CD14-positive monocyte (primary cell): ENCODE measurements around the gene ATP11A. TPM values are rescaled to one million over a fixed set of nuclear protein-coding genes. Genes with fewer than 3 reads are reported as not detected.

Experiments
- DNase-seq, 3 donors: peaks; one replicate each; pipeline ENCODE4 v3.0.0-alpha.2; 2011 to 2022
- H2AFZ ChIP-seq: 2 replicates; pipeline ENCODE4 v1.6.0; 2012; ENCODE audit warnings: mild to moderate bottlenecking, low read depth, low read length, inconsistent platforms; ENCODE audit not compliant: insufficient read depth, poor library complexity, severe bottlenecking
- H3K27ac ChIP-seq, 2 donors: 1 replicate in 1 of 2; 2 replicates in 1 of 2; pipeline ENCODE4 v1.5.1; 2012 to 2013; ENCODE audit warnings: low read length in 2 of 2, control low read depth in 1 of 2, inconsistent platforms in 1 of 2, low read depth in 1 of 2, mild to moderate bottlenecking in 1 of 2
- H3K27me3 ChIP-seq, 2 donors: one replicate each; pipeline versions ENCODE4 v1.6.0 to v1.6.1; 2011 to 2013; ENCODE audit warnings: low read length in 2 of 2; ENCODE audit not compliant: control insufficient read depth in 2 of 2, insufficient read depth in 2 of 2
- H3K36me3 ChIP-seq, 2 donors: replicated peaks in 1 of 2; 1 replicate in 1 of 2; 2 replicates in 1 of 2; pipeline versions ENCODE4 v1.5.1 to v1.6.1; 2012 to 2013; ENCODE audit warnings: low read length in 2 of 2, control low read depth in 1 of 2, inconsistent platforms in 1 of 2, mild to moderate bottlenecking in 1 of 2; ENCODE audit not compliant: insufficient read depth in 2 of 2, control insufficient read depth in 1 of 2
- H3K4me1 ChIP-seq, 2 donors: 1 replicate in 1 of 2; 2 replicates in 1 of 2; pipeline versions ENCODE4 v1.5.1 to v1.6.1; 2012 to 2013; ENCODE audit warnings: low read length in 2 of 2, control low read depth in 1 of 2, inconsistent platforms in 1 of 2, mild to moderate bottlenecking in 1 of 2, moderate library complexity in 1 of 2; ENCODE audit not compliant: insufficient read depth in 2 of 2, control insufficient read depth in 1 of 2
- H3K4me2 ChIP-seq: replicated peaks from 2 replicates; pipeline ENCODE3; 2012; ENCODE audit warnings: low read length, moderate library complexity, mild to moderate bottlenecking; ENCODE audit not compliant: poor library complexity, severe bottlenecking; ENCODE audit errors: extremely low read depth
- H3K4me3 ChIP-seq, 3 experiments: fragments of 200-600 bp in 1 of 3; sonication (generic) in 1 of 3; replicated peaks in 1 of 3; 1 replicate in 2 of 3; 2 replicates in 1 of 3; pipeline ENCODE4 v1.5.1; 2011 to 2013; ENCODE audit warnings: low read length in 3 of 3, mild to moderate bottlenecking in 3 of 3, control low read depth in 2 of 3, low read depth in 2 of 3, inconsistent platforms in 1 of 3, moderate library complexity in 1 of 3
- H3K79me2 ChIP-seq: 2 replicates; pipeline ENCODE4 v1.6.0; 2012; ENCODE audit warnings: mild to moderate bottlenecking, control low read depth, inconsistent platforms, low read length, moderate library complexity; ENCODE audit not compliant: insufficient read depth
- H3K9ac ChIP-seq: 2 replicates; pipeline ENCODE4 v1.6.0; 2017; ENCODE audit warnings: low read length, mild to moderate bottlenecking; ENCODE audit not compliant: insufficient read depth, poor library complexity, severe bottlenecking
- H3K9me3 ChIP-seq, 2 donors: replicated peaks in 1 of 2; 1 replicate in 1 of 2; 2 replicates in 1 of 2; pipeline versions ENCODE4 v1.5.1 to v1.6.1; 2012 to 2013; ENCODE audit warnings: low read length in 2 of 2, control low read depth in 1 of 2; ENCODE audit not compliant: control insufficient read depth in 1 of 2, insufficient read depth in 1 of 2
- H4K20me1 ChIP-seq: 2 replicates; pipeline ENCODE4 v1.6.0; 2012; ENCODE audit warnings: mild to moderate bottlenecking, low read length, control low read depth, moderate library complexity; ENCODE audit not compliant: insufficient read depth
- H3K27ac Mint-ChIP-seq, 7 donors: one replicate each; pipeline ENCODE4 v1.8.0; 2020; ENCODE audit warnings: mild to moderate bottlenecking in 7 of 7, mixed read lengths in 7 of 7, moderate library complexity in 6 of 7, inconsistent platforms in 2 of 7
- H3K27me3 Mint-ChIP-seq, 3 donors: one replicate each; pipeline ENCODE4 v1.8.0; 2021 to 2022; ENCODE audit warnings: low read depth in 3 of 3, mild to moderate bottlenecking in 3 of 3, mixed read lengths in 3 of 3, moderate library complexity in 3 of 3, inconsistent platforms in 1 of 3
- H3K36me3 Mint-ChIP-seq, 2 donors: one replicate each; pipeline ENCODE4 v1.8.0; 2020; ENCODE audit warnings: mixed read lengths in 2 of 2, inconsistent platforms in 1 of 2, mild to moderate bottlenecking in 1 of 2
- H3K4me1 Mint-ChIP-seq: one replicate; pipeline ENCODE4 v1.8.0; 2020; ENCODE audit warnings: mild to moderate bottlenecking, mixed read lengths
- H3K4me3 Mint-ChIP-seq, 2 donors: one replicate each; pipeline ENCODE4 v1.8.0; 2020; ENCODE audit warnings: mild to moderate bottlenecking in 2 of 2, mixed read lengths in 2 of 2, moderate library complexity in 1 of 2
- H3K9me3 Mint-ChIP-seq, 7 donors: one replicate each; pipeline ENCODE4 v1.8.0; 2020 to 2022; ENCODE audit warnings: mixed read lengths in 7 of 7, mild to moderate bottlenecking in 6 of 7, moderate library complexity in 6 of 7, inconsistent platforms in 2 of 7
- CTCF ChIP-seq: fragments of 200-600 bp; IDR thresholded peaks from one replicate; pipeline ENCODE4 v1.8.0; 2022; ENCODE audit warnings: antibody characterized with exemption, mild to moderate bottlenecking
- WGBS: methylation state at CpG from one replicate; pipeline ENCODE4 v1.1.5; 2013; ENCODE audit warnings: missing lambda C conversion rate; ENCODE audit not compliant: insufficient coverage; 5-methylcytosine and 5-hydroxymethylcytosine counted together
- intact Hi-C, 2 donors: fragments of 100-400 bp; cut with micrococcal nuclease; formaldehyde crosslinking; loops; one replicate each; pipeline versions ENCODE4 v1.15.0 to v1.15.1; 2023
- polyA plus RNA-seq, 3 donors: library from polyadenylated mRNA; depleted of rRNA in 1 of 3; unstranded in 2 of 3; stranded (reverse) in 1 of 3; fragments of 300-500 nt in 2 of 3; fragments of >200 nt in 1 of 3; fragmentation: Illumina TruSeq in 2 of 3; gene quantifications; 1 replicate in 2 of 3; 2 replicates in 1 of 3; pipeline ENCODE4 v1.2.3, GENCODE V29; 2012 to 2021

ATP11A gene
- polyA plus RNA-seq, 3 donors = 7.2 to 45.4 (median 7.6) TPM

GRCh38 chr13:112837371-112838037, 147.7 kb downstream of the ATP11A start:
- peaks cover 95 to 100% of the 10 kb centered on the region in 2 donors for H3K36me3 ChIP-seq
- H3K9me3 ChIP-seq = no peaks in the 10 kb centered on the region
- H3K4me2 ChIP-seq = no peak overlapping the region
- TF ChIP-seq CTCF = no peak
- H3K4me1 Mint-ChIP-seq = no peaks in the 10 kb centered on the region
- intact Hi-C loops = no loop called here
- no peaks in the 10 kb centered on the region for H3K4me1 ChIP-seq
- H3K27me3 Mint-ChIP-seq = no peaks in the 10 kb centered on the region
- H3K27ac ChIP-seq = no peak overlapping the region
- no peak overlapping the region for H3K4me3 ChIP-seq
- no peak overlapping the region for H3K9ac ChIP-seq
- no peaks in the 10 kb centered on the region for H3K79me2 ChIP-seq
- 98% methylated on average over 22 of the region's 26 CpGs for whole genome bisulfite sequencing
- no peak overlapping the region for H3K4me3 Mint-ChIP-seq
- H3K36me3 Mint-ChIP-seq = peaks cover 84 to 96% of the 10 kb centered on the region in 2 donors
- no peak for DNase-seq
- H4K20me1 ChIP-seq = peaks cover 21% of the 10 kb centered on the region
- peak overlapping the region in 2 of 7 donors; percentile 49 to 63 for H3K27ac Mint-ChIP-seq
- H3K27me3 ChIP-seq = no peaks in the 10 kb centered on the region
- H2AFZ ChIP-seq = no peak overlapping the region
- H3K9me3 Mint-ChIP-seq = peaks cover 0 to 11% (median 0%) of the 10 kb centered on the region in 7 donors

- Histone ChIP-seq H3K9ac (no peak overlapping the region), H3K4me3 (no peak overlapping the region), H3K27me3 (no peaks in the 10 kb centered on the region), H4K20me1 (peaks cover 21% of the 10 kb centered on the region), H3K4me2 (no peak overlapping the region), H2AFZ (no peak overlapping the region), H3K9me3 (peaks cover 0 to 3% of the 10 kb centered on the region in 2 donors), H3K27ac (no peak overlapping the region), H3K79me2 (no peaks in the 10 kb centered on the region), H3K4me1 (no peaks in the 10 kb centered on the region), H3K36me3 (peaks cover 95 to 100% of the 10 kb centered on the region in 2 donors)
- Mint-ChIP-seq H3K36me3 (peaks cover 84 to 96% of the 10 kb centered on the region in 2 donors), H3K9me3 (peaks cover 0 to 12% (median under 1%) of the 10 kb centered on the region in 7 donors), H3K4me1 (no peaks in the 10 kb centered on the region), H3K4me3 (no peak overlapping the region), H3K27ac (peak overlapping the region in 1 of 7 donors; percentile 49), H3K27me3 (no peaks in the 10 kb centered on the region)
- intact Hi-C loops = no loop called here
- TF ChIP-seq CTCF = no peak
- WGBS = 95% methylated on average over 34 of the region's 35 CpGs
- no peak for DNase-seq
These were observed 148.4 kb downstream of the ATP11A start for GRCh38 chr13:112838038-112838841.
